GM12801 (cell line): ENCODE data around the gene DUSP22.

Experiments
- CTCF ChIP-seq: IDR thresholded peaks from one replicate; pipeline ENCODE4 v1.5.1; 2011; ENCODE audit warnings: control low read depth; ENCODE audit not compliant: insufficient read length; ENCODE audit errors: extremely low read depth

Gene DUSP22

GRCh38 chr6:281469-282103 lies 10.7 kb upstream of the DUSP22 start:
- no peak for TF ChIP-seq CTCF

GRCh38 chr6:282177-282866 lies 10.0 kb upstream of the DUSP22 start:
- no peak for TF ChIP-seq CTCF

- no peak for TF ChIP-seq CTCF
Observed at GRCh38 chr6:282867-283416, 9.3 kb upstream of the DUSP22 start.

GRCh38 chr6:284486-284885 lies 7.8 kb upstream of the DUSP22 start:
- no peak for TF ChIP-seq CTCF

GRCh38 chr6:285030-285771 lies 7.1 kb upstream of the DUSP22 start:
- no peak for TF ChIP-seq CTCF

- TF ChIP-seq CTCF: no peak
Observed at GRCh38 chr6:286681-287488, 5.4 kb upstream of the DUSP22 start.

- TF ChIP-seq CTCF: no peak
Observed at GRCh38 chr6:287489-287860, 4.8 kb upstream of the DUSP22 start.
